Fibroblast of pulmonary artery (primary cell): ENCODE data around the gene TPSAB1.
"Not testable (repeated sequence)": the region's sequence is repeated elsewhere in the genome, so short reads cannot be mapped to it uniquely, and the experiment has no call there.

ENCODE experiments used
- DNase-seq: peaks from one replicate; pipeline ENCODE4 v3.0.0-alpha.2; 2010; ENCODE audit warnings: low read depth
- H3K4me3 ChIP-seq: replicated peaks from 2 replicates; pipeline ENCODE4 v1.5.1; 2011; ENCODE audit warnings: low read depth, mild to moderate bottlenecking, control low read depth, low read length, moderate library complexity
- TF ChIP-seq, protein P1 (sequence below): IDR thresholded peaks from 2 replicates; pipeline ENCODE4 v1.5.1; 2011; ENCODE audit warnings: mild to moderate bottlenecking, control low read depth, low read length, inconsistent platforms; ENCODE audit errors: missing control alignments

Gene TPSAB1

GRCh38 chr16:1229476-1229875, 11.0 kb upstream of the TPSAB1 start:
- not testable (repeated sequence) for H3K4me3 ChIP-seq, DNase-seq

GRCh38 chr16:1230084-1230470, 10.4 kb upstream of the TPSAB1 start, which contains the start of gene TPSB2:
Gene TPSB2, minus strand, starts transcription at chr16:1230184. Its CDS starts 233 bp downstream, at chr16:1229951.
- not testable (repeated sequence) for DNase-seq, H3K4me3 ChIP-seq

DNA sequence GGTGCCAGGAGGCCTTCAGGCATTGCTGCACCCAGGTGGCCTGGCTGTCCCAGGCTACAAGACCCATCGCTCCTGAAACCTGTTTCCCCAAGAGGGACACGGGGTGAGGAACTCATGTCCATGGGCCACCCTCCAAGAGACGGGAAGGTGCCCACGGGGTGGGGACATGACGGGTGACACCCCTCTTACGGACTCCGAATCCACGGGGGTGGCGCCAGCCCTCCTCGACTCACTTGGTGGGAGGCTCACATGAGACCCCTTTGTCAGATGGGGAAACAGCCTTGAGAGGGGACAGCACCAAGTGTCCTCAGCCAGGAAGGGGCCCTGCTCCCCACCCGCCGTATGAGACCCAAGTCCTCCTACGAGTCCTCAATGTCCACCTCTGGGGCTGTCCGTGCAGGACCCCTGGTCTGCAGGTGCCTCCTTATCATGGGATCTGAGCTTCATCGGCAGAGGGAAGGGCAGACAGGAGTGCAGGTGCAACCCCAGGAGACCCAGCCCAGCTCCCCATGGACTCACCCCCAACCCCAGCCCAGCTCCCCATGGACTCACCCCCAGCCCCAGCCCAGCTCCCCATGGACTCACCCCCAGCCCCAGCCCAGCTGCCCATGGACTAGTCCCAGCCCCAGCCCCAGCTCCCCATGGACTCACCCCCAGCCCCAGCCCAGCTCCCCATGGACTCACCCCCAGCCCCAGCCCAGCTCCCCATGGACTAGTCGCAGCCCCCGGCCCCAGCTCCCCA, 9.9 kb upstream of the TPSAB1 start:
- not testable (repeated sequence) for H3K4me3 ChIP-seq, DNase-seq

GRCh38 chr16:1231301-1231700, 9.2 kb upstream of the TPSAB1 start:
- DNase-seq, H3K4me3 ChIP-seq: not testable (repeated sequence)

DNA sequence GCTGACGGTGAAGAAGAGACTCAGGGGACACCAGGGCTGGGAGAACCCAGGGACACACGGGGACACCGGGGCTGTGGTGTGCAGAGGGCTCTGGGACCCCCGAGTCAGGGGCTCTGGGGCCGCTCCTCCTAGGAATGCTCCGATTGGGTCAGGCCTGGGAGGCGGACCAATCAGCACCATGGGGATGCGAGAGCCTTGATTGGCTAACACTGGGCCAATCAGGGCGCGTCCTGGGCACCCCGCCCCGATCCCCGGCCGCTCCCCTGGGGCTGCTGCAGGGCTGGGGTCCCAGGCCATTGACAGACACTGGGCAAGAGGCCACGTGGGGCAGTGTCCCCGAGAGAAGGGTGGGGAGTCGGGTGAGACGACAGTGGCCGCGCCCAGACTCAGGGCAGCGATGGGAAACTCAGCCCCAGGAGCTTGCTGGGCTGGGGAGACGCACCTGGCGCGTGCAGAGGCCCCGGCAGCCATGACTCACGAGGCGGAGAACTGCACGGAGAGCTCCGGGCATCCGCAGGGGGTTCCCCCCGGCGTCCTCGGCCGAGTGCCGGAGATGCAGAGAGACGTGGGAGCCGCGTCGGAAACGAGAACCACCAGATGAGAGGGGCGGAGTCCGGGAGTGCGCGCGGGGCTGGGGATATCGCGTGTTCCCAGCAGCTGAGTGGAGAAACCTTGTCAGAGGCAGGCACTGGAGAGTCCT, 8.3 kb upstream of the TPSAB1 start:
- not testable (repeated sequence) for DNase-seq, H3K4me3 ChIP-seq

DNA sequence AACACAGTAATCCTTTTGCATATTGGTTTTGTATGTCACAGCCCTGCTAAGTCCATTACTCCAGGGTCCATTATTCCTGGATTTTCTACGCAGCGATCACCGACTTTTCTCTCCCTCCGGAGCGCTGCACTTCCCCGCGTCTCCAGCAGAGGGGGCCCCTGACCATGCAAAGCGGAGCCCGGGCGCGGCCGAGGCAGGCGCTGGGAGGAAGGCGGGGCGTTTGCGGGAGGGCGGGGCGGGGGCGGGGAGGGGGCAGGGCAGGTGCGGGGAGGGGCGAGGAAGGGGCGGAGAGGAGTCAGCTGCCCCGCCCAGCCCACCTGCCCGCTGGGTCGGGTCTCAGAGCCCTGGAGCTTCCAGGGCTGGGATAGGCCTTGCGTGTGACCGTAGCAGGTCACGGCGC, 3.8 kb upstream of the TPSAB1 start:
- DNase-seq, H3K4me3 ChIP-seq: not testable (repeated sequence)

DNA sequence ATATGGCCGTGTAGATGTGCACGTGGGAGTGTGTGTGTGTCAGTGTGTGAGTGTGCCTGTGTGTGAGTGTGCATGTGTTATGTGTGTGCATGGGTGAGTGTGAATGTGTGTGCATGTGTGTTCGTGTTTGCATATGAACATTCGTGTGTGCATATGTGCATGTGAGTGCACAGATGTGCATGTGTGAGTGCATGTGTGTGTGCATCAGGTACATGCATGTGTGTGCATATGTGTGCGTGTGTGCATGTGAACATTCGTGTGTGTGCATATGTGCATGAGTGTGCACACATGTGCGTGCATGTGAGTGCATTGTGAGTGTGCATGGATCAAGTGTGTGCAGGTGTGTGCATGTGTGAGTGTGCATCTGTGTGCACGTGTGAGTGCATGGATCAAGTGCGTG, 2.5 kb upstream of the TPSAB1 start:
- DNase-seq: no peak
- TF ChIP-seq, protein P1, sequence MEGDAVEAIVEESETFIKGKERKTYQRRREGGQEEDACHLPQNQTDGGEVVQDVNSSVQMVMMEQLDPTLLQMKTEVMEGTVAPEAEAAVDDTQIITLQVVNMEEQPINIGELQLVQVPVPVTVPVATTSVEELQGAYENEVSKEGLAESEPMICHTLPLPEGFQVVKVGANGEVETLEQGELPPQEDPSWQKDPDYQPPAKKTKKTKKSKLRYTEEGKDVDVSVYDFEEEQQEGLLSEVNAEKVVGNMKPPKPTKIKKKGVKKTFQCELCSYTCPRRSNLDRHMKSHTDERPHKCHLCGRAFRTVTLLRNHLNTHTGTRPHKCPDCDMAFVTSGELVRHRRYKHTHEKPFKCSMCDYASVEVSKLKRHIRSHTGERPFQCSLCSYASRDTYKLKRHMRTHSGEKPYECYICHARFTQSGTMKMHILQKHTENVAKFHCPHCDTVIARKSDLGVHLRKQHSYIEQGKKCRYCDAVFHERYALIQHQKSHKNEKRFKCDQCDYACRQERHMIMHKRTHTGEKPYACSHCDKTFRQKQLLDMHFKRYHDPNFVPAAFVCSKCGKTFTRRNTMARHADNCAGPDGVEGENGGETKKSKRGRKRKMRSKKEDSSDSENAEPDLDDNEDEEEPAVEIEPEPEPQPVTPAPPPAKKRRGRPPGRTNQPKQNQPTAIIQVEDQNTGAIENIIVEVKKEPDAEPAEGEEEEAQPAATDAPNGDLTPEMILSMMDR: no peak
- H3K4me3 ChIP-seq: no peak overlapping the region

GRCh38 chr16:1238909-1239308, 1.6 kb upstream of the TPSAB1 start:
- not testable (repeated sequence) for H3K4me3 ChIP-seq, DNase-seq

GRCh38 chr16:1239575-1239974, 930 bp upstream of the TPSAB1 start:
- DNase-seq, H3K4me3 ChIP-seq: not testable (repeated sequence)

GRCh38 chr16:1241081-1241480, 576 bp downstream of the TPSAB1 start:
- H3K4me3 ChIP-seq, DNase-seq: not testable (repeated sequence)

DNA sequence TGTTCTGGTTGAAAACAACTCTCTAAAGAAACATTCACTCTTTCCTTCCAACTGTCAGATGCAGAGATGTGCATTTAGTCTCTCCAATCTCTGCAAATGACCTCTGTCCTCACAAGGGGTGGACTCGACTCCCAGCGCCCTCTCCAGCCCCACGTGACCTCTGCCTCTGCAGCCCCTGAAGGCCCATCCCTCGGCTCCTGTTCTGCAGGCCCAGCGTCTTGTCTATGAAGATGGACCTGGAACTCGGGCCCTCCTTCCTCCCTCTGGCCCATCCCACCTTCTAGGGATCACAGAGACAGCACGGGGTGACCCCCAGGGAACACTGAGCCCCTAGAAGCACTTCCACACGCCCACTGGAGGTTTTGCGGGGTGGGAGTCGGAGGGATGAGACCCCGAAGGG, 2.9 kb downstream of the TPSAB1 start:
- DNase-seq, H3K4me3 ChIP-seq: not testable (repeated sequence)

- not testable (repeated sequence) for DNase-seq, H3K4me3 ChIP-seq
These were observed 3.7 kb downstream of the TPSAB1 start for GRCh38 chr16:1243907-1244850.

DNA sequence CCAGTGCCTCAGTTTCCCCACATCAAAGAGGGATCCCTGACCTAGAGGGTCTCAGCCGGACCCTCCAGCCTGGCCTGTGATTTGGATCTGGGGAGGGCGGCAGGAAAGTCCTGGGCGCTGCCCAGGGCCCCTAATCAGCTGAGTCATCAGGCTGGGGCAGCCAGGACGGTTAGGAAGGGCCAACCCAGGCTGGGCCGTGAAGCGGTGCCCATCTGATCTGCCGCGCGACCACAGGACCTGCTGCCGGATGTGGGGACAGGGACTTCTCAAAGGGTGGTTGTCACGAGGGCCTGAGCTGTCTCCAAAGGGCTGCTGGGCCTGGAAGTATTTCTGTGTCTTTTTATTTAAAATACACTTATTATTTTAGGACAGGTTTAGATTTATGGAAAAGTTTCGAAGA, 4.4 kb downstream of the TPSAB1 start:
- TF ChIP-seq, protein P1: no peak
- no peak for DNase-seq
- H3K4me3 ChIP-seq: no peak overlapping the region
